Liver (tissue), 9 donors: ENCODE measurements around the gene FNDC7. TPM values are rescaled to one million over a fixed set of nuclear protein-coding genes. Genes with fewer than 3 reads are reported as not detected.

Experiments used
- DNase-seq: peaks from one replicate; pipeline ENCODE4 v3.0.0-alpha.2; 2017; ENCODE audit warnings: low spot score
- H3K27ac ChIP-seq, 2 donors: one replicate each; pipeline ENCODE4 v1.7.0; 2013; ENCODE audit warnings: inconsistent platforms in 2 of 2, low read length in 2 of 2, control low read depth in 1 of 2, low read depth in 1 of 2, mild to moderate bottlenecking in 1 of 2
- H3K27me3 ChIP-seq, 4 donors: one replicate each; pipeline versions ENCODE4 v1.6.1 to v1.7.0; 2013; ENCODE audit warnings: low read length in 3 of 4, inconsistent platforms in 1 of 4, mild to moderate bottlenecking in 1 of 4, moderate library complexity in 1 of 4; ENCODE audit not compliant: control insufficient read depth in 4 of 4, insufficient read depth in 4 of 4
- H3K36me3 ChIP-seq, 4 donors: one replicate each; pipeline versions ENCODE4 v1.6.1 to v1.7.0; 2013; ENCODE audit warnings: low read length in 3 of 4, mild to moderate bottlenecking in 3 of 4, low read depth in 1 of 4, moderate library complexity in 1 of 4; ENCODE audit not compliant: control insufficient read depth in 4 of 4, insufficient read depth in 3 of 4
- H3K4me1 ChIP-seq, 4 donors: one replicate each; pipeline versions ENCODE4 v1.6.1 to v1.7.0; 2013; ENCODE audit warnings: low read length in 3 of 4, mild to moderate bottlenecking in 3 of 4, moderate library complexity in 1 of 4; ENCODE audit not compliant: control insufficient read depth in 4 of 4, insufficient read depth in 4 of 4
- H3K4me3 ChIP-seq, 3 donors: one replicate each; pipeline versions ENCODE4 v1.6.1 to v1.7.0; 2013; ENCODE audit warnings: low read length in 3 of 3, control low read depth in 1 of 3, low read depth in 1 of 3, mild to moderate bottlenecking in 1 of 3
- H3K9ac ChIP-seq, 2 donors: one replicate each; pipeline ENCODE4 v1.7.0; 2013; ENCODE audit warnings: low read length in 2 of 2, mild to moderate bottlenecking in 2 of 2, moderate library complexity in 2 of 2, control low read depth in 1 of 2, low read depth in 1 of 2
- H3K9me3 ChIP-seq, 4 donors: one replicate each; pipeline versions ENCODE4 v1.6.1 to v1.7.0; 2013; ENCODE audit warnings: low read length in 3 of 4; ENCODE audit not compliant: control insufficient read depth in 4 of 4
- CTCF ChIP-seq: fragments of 150-350 bp; IDR thresholded peaks from 2 replicates; pipeline ENCODE4 v1.5.1; 2017; ENCODE audit warnings: improper control_type of control experiment, low read depth, low read length; ENCODE audit not compliant: missing input control
- FOXA1 ChIP-seq: IDR thresholded peaks from 2 replicates; pipeline ENCODE4 v1.6.1; 2016; ENCODE audit warnings: antibody characterized with exemption
- FOXA2 ChIP-seq: IDR thresholded peaks from 2 replicates; pipeline ENCODE4 v1.6.1; 2016; ENCODE audit warnings: antibody characterized with exemption
- GABPA ChIP-seq, 2 donors: IDR thresholded peaks in 1 of 2; conservative IDR thresholded peaks in 1 of 2; 2 replicates each; pipeline ENCODE4 v1.6.1; 2016; ENCODE audit warnings: antibody characterized with exemption in 2 of 2, mild to moderate bottlenecking in 1 of 2, moderate library complexity in 1 of 2
- HNF4G ChIP-seq: IDR thresholded peaks from 2 replicates; pipeline ENCODE4 v1.6.1; 2016; ENCODE audit warnings: antibody characterized with exemption
- NR2F2 ChIP-seq: IDR thresholded peaks from 2 replicates; pipeline ENCODE4 v1.6.1; 2016; ENCODE audit warnings: antibody characterized with exemption
- RAD21 ChIP-seq, 2 donors: IDR thresholded peaks; 2 replicates each; pipeline ENCODE4 v1.6.1; 2016; ENCODE audit warnings: antibody characterized with exemption in 2 of 2, mild to moderate bottlenecking in 2 of 2
- RXRA ChIP-seq, 2 donors: IDR thresholded peaks; 2 replicates each; pipeline ENCODE4 v1.6.1; 2017 to 2018; ENCODE audit warnings: antibody characterized with exemption in 2 of 2, mild to moderate bottlenecking in 1 of 2
- SP1 ChIP-seq: IDR thresholded peaks from 2 replicates; pipeline ENCODE4 v1.6.1; 2018; ENCODE audit warnings: antibody characterized with exemption, mild to moderate bottlenecking
- TAF1 ChIP-seq: conservative IDR thresholded peaks from 2 replicates; pipeline ENCODE4 v1.6.1; 2016; ENCODE audit warnings: antibody characterized with exemption, mild to moderate bottlenecking
- YY1 ChIP-seq: IDR thresholded peaks from 2 replicates; pipeline ENCODE4 v1.6.1; 2016; ENCODE audit warnings: antibody characterized with exemption, mild to moderate bottlenecking
- ZBTB33 ChIP-seq: IDR thresholded peaks from 2 replicates; pipeline ENCODE4 v1.6.1; 2016; ENCODE audit warnings: antibody characterized with exemption
- WGBS: extraction: QIAGEN DNeasy Blood & Tissue Kit; methylation state at CpG from one replicate; pipeline ENCODE4 v1.1.7; 2013; 5-methylcytosine and 5-hydroxymethylcytosine counted together
- polyA plus RNA-seq, 2 donors: library from polyadenylated mRNA; stranded (reverse) in 1 of 2; unstranded in 1 of 2; fragments of 200-250 nt in 1 of 2; fragments of >200 nt in 1 of 2; fragmentation: Nextera tagmentation in 1 of 2; extraction: Ambion mirVana in 1 of 2; gene quantifications; one replicate each; pipeline versions ENCODE4 v1.2.1 to v1.2.3, GENCODE V29; 2013 to 2015
- total RNA-seq, 2 donors: library from RNA; depleted of rRNA; stranded (reverse); fragments of >200 nt; gene quantifications; one replicate each; pipeline ENCODE4 v1.2.3, GENCODE V29; 2014
- TF ChIP-seq, protein P1 (sequence below): IDR thresholded peaks from 2 replicates; pipeline ENCODE4 v1.6.1; 2016; ENCODE audit warnings: antibody characterized with exemption, mild to moderate bottlenecking
- TF ChIP-seq, protein P2 (sequence below): IDR thresholded peaks from 2 replicates; pipeline ENCODE4 v1.6.1; 2016; ENCODE audit warnings: antibody characterized with exemption
- donor health status: healthy.
- donor health status: healthy.
- donor health status: healthy.
- donor health status: healthy.
- donor health status: healthy.

The FNDC7 gene
- total and polyA plus RNA-seq, 4 donors = not detected

DNA sequence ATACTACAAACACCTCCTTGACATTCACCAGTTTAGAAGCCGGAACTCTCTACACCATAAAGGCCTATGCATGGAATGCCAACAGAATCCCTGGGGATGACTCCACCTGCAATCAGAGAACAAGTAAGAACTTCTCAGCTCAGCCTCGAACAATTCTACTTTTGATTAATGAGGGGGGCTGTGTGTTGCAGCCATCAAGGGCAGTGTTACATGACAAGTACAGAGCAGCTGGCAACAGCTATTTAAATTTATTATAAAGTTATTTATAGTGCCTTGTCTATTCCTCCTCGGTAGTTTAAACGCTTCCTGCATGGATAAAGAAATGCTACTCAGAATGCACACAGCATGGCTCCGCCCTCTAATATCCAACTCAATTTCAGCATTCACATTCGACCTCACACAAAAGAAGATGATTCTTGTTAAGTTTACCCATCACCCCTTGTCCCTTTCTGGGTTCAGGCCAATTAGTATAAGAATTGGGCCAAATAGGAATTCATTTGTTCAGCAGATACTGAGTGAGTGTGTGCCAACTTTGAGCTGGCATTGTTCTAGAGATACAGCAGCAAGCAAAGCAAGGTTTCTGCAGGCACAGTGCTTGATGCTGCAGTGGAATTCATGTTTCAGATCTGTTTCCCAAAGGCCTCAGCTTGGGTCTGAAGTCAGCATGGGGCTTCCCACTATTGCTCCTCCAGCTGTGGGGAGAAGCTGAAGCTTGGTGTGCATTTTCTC lies 6.4 kb downstream of the FNDC7 start:
- Histone ChIP-seq H3K27ac (no peak overlapping the region), H3K9ac (no peak overlapping the region), H3K36me3 (no peaks in the 10 kb centered on the region), H3K27me3 (no peaks in the 10 kb centered on the region), H3K4me3 (no peak overlapping the region), H3K9me3 (no peaks in the 10 kb centered on the region), H3K4me1 (no peaks in the 10 kb centered on the region)
- TF ChIP-seq NR2F2 (no peak), GABPA (IDR thresholded peaks at IDR 0.05 in 1 of 2, conservative IDR thresholded peaks at IDR 0.05 in 1 of 2) (no peak)
- TF ChIP-seq, protein P1, sequence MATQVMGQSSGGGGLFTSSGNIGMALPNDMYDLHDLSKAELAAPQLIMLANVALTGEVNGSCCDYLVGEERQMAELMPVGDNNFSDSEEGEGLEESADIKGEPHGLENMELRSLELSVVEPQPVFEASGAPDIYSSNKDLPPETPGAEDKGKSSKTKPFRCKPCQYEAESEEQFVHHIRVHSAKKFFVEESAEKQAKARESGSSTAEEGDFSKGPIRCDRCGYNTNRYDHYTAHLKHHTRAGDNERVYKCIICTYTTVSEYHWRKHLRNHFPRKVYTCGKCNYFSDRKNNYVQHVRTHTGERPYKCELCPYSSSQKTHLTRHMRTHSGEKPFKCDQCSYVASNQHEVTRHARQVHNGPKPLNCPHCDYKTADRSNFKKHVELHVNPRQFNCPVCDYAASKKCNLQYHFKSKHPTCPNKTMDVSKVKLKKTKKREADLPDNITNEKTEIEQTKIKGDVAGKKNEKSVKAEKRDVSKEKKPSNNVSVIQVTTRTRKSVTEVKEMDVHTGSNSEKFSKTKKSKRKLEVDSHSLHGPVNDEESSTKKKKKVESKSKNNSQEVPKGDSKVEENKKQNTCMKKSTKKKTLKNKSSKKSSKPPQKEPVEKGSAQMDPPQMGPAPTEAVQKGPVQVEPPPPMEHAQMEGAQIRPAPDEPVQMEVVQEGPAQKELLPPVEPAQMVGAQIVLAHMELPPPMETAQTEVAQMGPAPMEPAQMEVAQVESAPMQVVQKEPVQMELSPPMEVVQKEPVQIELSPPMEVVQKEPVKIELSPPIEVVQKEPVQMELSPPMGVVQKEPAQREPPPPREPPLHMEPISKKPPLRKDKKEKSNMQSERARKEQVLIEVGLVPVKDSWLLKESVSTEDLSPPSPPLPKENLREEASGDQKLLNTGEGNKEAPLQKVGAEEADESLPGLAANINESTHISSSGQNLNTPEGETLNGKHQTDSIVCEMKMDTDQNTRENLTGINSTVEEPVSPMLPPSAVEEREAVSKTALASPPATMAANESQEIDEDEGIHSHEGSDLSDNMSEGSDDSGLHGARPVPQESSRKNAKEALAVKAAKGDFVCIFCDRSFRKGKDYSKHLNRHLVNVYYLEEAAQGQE = no peak
- TF ChIP-seq, protein P2, sequence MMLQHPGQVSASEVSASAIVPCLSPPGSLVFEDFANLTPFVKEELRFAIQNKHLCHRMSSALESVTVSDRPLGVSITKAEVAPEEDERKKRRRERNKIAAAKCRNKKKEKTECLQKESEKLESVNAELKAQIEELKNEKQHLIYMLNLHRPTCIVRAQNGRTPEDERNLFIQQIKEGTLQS = no peak
- WGBS = 79% methylated on average over 6 of the region's 6 CpGs
- DNase-seq = no peak

DNA sequence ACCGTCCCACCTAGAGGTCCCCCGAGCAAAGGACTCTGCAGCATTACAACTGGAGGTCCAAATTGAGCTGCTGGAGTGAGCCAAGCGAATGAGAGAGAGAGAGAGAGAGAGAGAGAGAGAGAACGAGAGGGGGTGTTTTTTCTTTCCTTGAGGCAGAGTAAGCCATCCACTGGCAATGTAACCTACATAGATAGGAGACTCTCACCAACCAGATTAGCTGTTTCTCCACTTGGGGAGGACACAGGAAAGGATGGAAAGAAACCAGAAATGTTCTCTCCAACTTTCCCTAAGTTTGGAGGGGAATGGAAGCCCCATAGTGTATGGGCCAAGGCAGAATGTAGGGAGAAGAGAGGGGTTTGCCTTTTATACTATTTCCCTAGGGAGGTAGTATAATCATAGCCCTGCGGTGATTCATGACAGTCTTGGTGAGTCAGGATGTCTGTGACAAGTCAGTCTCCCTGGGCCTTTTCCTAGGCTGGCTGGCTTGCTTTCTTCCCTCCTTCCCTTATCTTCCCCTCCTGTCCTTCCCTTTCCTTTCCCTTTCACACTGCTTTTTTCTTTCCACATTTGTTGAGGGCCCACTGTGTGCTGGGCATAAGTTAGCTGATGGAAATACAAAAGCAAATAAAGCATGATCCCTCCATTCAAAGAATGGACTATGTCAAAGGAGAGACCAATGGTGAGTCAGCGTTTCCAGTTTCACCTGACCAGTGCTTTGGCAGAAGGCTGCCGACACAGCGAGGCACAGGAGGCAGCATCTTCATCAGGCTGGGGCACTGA lies 7.1 kb downstream of the FNDC7 start:
- Histone ChIP-seq H3K27me3 (no peaks in the 10 kb centered on the region), H3K4me1 (no peaks in the 10 kb centered on the region), H3K9me3 (no peaks in the 10 kb centered on the region), H3K4me3 (no peak overlapping the region), H3K9ac (no peak overlapping the region), H3K36me3 (no peaks in the 10 kb centered on the region), H3K27ac (no peak overlapping the region)
- TF ChIP-seq, protein P1 = no peak
- TF ChIP-seq GABPA (IDR thresholded peaks at IDR 0.05 in 1 of 2, conservative IDR thresholded peaks at IDR 0.05 in 1 of 2) = no peak
- no peak for TF ChIP-seq RXRA (IDR thresholded peaks at IDR 0.05)
- no peak for TF ChIP-seq HNF4G
- no peak for TF ChIP-seq TAF1
- TF ChIP-seq ZBTB33 = no peak
- no peak for TF ChIP-seq FOXA2
- no peak for TF ChIP-seq CTCF
- TF ChIP-seq FOXA1 = no peak
- TF ChIP-seq RAD21 (IDR thresholded peaks at IDR 0.05) = no peak
- TF ChIP-seq YY1 = no peak
- no peak for TF ChIP-seq SP1
- WGBS = 84% methylated on average over 8 of the region's 8 CpGs
- DNase-seq = no peak
